Sigmoid colon (tissue), 7 donors: ENCODE measurements around the gene ZFP36L2. TPM values are rescaled to one million over a fixed set of nuclear protein-coding genes. Genes with fewer than 3 reads are reported as not detected.

Experiments
- DNase-seq: peaks from one replicate; pipeline ENCODE4 v3.0.0-alpha.2; 2019
- H3K27ac ChIP-seq, 4 donors: fragments of 200-600 bp; sonication (generic); one replicate each; pipeline ENCODE4 v1.5.1; 2016 to 2019; ENCODE audit warnings: mild to moderate bottlenecking in 1 of 4
- H3K27me3 ChIP-seq, 3 donors: fragments of 200-600 bp; sonication (generic); one replicate each; pipeline ENCODE4 v1.5.1; 2019; ENCODE audit warnings: mild to moderate bottlenecking in 1 of 3
- H3K36me3 ChIP-seq, 4 donors: fragments of 200-600 bp; sonication (generic); one replicate each; pipeline ENCODE4 v1.5.1; 2016 to 2019
- H3K4me1 ChIP-seq, 4 donors: fragments of 200-600 bp; sonication (generic); one replicate each; pipeline ENCODE4 v1.5.1; 2017 to 2019
- H3K4me3 ChIP-seq, 4 donors: fragments of 200-600 bp; sonication (generic); one replicate each; pipeline ENCODE4 v1.5.1; 2017 to 2019; ENCODE audit warnings: mild to moderate bottlenecking in 2 of 4, moderate library complexity in 1 of 4
- H3K9me3 ChIP-seq, 4 donors: fragments of 200-600 bp in 3 of 4; sonication (generic) in 3 of 4; one replicate each; pipeline versions ENCODE4 v1.5.1 to v1.6.1; 2013 to 2019
- EP300 ChIP-seq, 4 donors: sonication (generic); formaldehyde crosslinking; IDR thresholded peaks; one replicate each; pipeline ENCODE4 v1.6.1; 2017; ENCODE audit warnings: antibody characterized with exemption in 4 of 4
- POLR2A ChIP-seq, 2 donors: fragments of 450-650 bp; IDR thresholded peaks; one replicate each; pipeline ENCODE4 v1.6.1; 2016; ENCODE audit warnings: antibody characterized with exemption in 2 of 2, mild to moderate bottlenecking in 2 of 2, moderate library complexity in 2 of 2
- POLR2AphosphoS5 ChIP-seq, 4 donors: sonication (generic); formaldehyde crosslinking; IDR thresholded peaks; one replicate each; pipeline ENCODE4 v1.6.1; 2017; ENCODE audit warnings: antibody characterized with exemption in 4 of 4
- WGBS, 2 donors: extraction: QIAGEN DNeasy Blood & Tissue Kit; methylation state at CpG; one replicate each; pipeline ENCODE4 v1.1.7; 2013; 5-methylcytosine and 5-hydroxymethylcytosine counted together
- intact Hi-C: fragments of 100-400 bp; cut with DNase I; formaldehyde crosslinking; loops from one replicate; pipeline ENCODE4 v1.15.1; 2023
- polyA plus RNA-seq, 3 donors: library from polyadenylated mRNA; stranded (reverse); fragments of 200-250 nt; gene quantifications; one replicate each; pipeline ENCODE4 v1.2.3, GENCODE V29; 2013
- total RNA-seq, 4 donors: library from RNA; depleted of rRNA; stranded (reverse); fragments of >200 nt; gene quantifications; one replicate each; pipeline ENCODE4 v1.1.0, GENCODE V29; 2016
- TF ChIP-seq, protein P1 (sequence below), 4 experiments: fragments of 450-650 bp in 3 of 4; fragments of 200-600 bp in 1 of 4; IDR thresholded peaks; one replicate each; pipeline ENCODE4 v1.5.1; 2016 to 2019; ENCODE audit warnings: antibody characterized with exemption in 4 of 4, mild to moderate bottlenecking in 3 of 4, moderate library complexity in 2 of 4
- donor health status: healthy with polysubstance abuse.
- donor health status: Bipolar disorder and iron deficiency.
- donor health status: healthy.

Gene ZFP36L2
- total and polyA plus RNA-seq, 7 donors: 59.8 to 120 (median 97.3) TPM

DNA sequence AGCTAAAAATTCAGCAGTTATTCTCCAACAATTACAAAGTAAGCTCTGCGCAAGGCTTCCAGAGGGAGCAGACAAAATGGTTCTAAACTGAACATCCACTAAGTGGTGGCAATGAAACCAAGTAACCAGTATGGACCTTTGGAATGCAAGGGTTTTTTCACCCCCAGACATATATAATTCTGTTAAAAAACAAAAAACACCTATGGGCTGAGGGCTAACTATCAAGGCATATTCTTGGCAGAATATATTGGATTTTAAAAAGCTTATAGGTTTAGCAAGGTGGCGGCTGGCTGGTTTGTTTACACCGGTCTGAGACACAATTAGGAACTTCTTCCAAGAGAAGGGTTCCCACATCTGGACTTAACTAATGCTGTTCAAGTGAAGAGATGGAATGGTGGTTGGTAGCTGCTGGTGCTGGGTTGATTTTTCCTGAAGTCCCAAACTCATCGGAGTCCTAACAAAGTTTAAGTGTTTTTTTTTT is 2.8 kb downstream of the ZFP36L2 start:
- Histone ChIP-seq H3K36me3 (peaks cover 5 to 30% (median 16%) of the 10 kb centered on the region in 4 donors), H3K9me3 (no peaks in the 10 kb centered on the region), H3K4me3 (peak overlapping the region; percentile 73 to 96 (median 92)), H3K27me3 (no peaks in the 10 kb centered on the region), H3K27ac (peak overlapping the region; percentile 99 to 100 (median 100)), H3K4me1 (peaks cover 0 to 57% (median 52%) of the 10 kb centered on the region in 4 donors)
- TF ChIP-seq EP300 (IDR thresholded peaks at IDR 0.05) (no peak), POLR2AphosphoS5 (IDR thresholded peaks at IDR 0.05) (peak in 2 of 4 donors; percentile 33 to 37), POLR2A (IDR thresholded peaks at IDR 0.05) (no peak)
- TF ChIP-seq, protein P1, sequence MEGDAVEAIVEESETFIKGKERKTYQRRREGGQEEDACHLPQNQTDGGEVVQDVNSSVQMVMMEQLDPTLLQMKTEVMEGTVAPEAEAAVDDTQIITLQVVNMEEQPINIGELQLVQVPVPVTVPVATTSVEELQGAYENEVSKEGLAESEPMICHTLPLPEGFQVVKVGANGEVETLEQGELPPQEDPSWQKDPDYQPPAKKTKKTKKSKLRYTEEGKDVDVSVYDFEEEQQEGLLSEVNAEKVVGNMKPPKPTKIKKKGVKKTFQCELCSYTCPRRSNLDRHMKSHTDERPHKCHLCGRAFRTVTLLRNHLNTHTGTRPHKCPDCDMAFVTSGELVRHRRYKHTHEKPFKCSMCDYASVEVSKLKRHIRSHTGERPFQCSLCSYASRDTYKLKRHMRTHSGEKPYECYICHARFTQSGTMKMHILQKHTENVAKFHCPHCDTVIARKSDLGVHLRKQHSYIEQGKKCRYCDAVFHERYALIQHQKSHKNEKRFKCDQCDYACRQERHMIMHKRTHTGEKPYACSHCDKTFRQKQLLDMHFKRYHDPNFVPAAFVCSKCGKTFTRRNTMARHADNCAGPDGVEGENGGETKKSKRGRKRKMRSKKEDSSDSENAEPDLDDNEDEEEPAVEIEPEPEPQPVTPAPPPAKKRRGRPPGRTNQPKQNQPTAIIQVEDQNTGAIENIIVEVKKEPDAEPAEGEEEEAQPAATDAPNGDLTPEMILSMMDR (IDR thresholded peaks at IDR 0.05): no peak
- 0 to 3% methylated on average over 4 of the region's 4 CpGs for WGBS, 2 donors
- intact Hi-C loops: loop anchor here (5.0 kb wide), 1 partner anchor 116 kb away; no protein-coding TSS in a partner anchor
- no peak for DNase-seq

DNA sequence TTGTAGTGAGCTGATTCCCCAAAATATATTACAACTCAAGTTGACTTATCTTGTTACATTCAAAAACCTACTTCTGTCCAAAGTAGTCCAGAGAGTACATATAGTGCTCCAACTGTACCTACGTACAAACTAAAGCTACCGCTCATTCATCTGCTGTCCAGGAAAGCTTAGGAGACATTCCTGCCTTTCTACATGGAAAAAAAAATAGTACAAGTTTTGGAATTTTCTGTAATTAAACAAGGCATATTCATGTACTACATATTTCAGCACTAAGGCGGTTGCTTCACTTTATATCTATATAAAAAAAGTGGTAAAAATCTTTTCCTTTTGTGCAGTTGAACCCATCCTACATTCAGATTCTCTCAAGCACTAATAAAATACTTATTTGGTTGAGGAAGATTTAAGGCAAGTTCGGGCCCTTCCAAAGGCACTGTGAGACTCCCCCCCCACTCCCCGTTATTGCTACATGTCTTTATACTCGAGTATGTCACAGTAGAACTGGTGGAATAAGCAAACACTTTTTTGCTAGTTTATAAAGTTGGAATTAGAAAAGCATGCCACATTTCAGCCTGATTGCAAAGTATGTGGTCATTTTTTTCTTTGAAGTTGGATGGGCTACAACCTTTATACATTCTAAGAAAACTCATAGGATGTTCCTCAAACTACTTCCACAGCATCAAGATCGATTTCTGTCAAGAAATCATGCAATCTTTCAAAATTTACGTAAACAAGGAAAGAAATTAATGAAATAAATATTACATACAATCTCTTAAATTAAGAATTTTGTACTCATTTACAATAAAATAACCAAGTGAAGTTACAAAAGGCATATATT is 3.7 kb downstream of the ZFP36L2 start:
- H3K9me3 ChIP-seq: no peaks in the 10 kb centered on the region
- DNase-seq: no peak
- peaks cover 5 to 30% (median 16%) of the 10 kb centered on the region in 4 donors for H3K36me3 ChIP-seq
- H3K27me3 ChIP-seq: no peaks in the 10 kb centered on the region
- peak overlapping the region; percentile 73 to 96 (median 92) for H3K4me3 ChIP-seq
- intact Hi-C loops: loop anchor here (1.0 to 5.0 kb wide), 2 partner anchors 64 to 115 kb away; no protein-coding TSS in a partner anchor
- peak overlapping the region; percentile 99 to 100 (median 100) for H3K27ac ChIP-seq
- WGBS, 2 donors: 1 to 2% methylated on average over 8 of the region's 8 CpGs
- H3K4me1 ChIP-seq: peaks cover 0 to 57% (median 52%) of the 10 kb centered on the region in 4 donors
- TF ChIP-seq, protein P1 (IDR thresholded peaks at IDR 0.05): no peak
- no peak for TF ChIP-seq POLR2AphosphoS5 (IDR thresholded peaks at IDR 0.05)
- peak in 3 of 4 donors; percentile 25 to 72 (median 63) for TF ChIP-seq EP300 (IDR thresholded peaks at IDR 0.05)
- TF ChIP-seq POLR2A (IDR thresholded peaks at IDR 0.05): no peak

DNA sequence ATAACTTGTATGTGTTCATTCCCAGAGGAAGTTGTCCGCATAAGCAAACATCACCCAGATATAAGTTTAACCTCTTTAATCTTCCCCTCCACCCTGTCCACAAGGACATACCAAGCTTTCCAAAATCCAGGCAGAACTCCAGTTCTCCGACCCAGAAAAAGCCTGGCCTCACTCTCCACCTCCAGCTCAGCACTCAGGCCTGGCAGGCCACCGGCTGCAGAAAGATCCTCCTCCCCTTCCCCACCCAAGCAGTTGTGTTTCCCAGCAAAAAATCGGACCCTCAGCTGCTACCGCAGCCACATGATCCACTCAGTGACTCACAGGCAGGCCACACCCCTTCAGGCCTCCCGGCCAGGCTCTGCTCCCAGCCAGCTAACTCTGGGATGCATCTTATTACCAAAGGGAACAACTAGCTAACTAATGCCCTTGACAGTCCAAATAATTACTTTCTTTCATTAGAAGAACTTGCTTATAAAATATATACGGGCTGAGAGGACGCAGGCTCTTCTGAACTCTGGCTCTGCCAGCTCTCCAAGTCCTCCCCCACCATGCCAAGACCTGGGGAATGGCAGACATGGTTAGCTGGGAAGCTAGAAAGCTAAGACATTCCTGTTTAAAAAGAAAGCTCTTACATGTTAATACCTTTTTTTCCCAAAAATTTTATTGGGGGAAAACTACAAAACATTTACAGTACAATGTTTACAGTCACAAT is 4.5 kb downstream of the ZFP36L2 start:
- WGBS, 2 donors: 0 to 1% methylated on average over 8 of the region's 8 CpGs
- H3K4me1 ChIP-seq: peaks cover 0 to 58% (median 55%) of the 10 kb centered on the region in 4 donors
- TF ChIP-seq EP300 (IDR thresholded peaks at IDR 0.05) (peak in 2 of 4 donors; percentile 76 to 78), POLR2A (IDR thresholded peaks at IDR 0.05) (peak; percentile 49 to 70), POLR2AphosphoS5 (IDR thresholded peaks at IDR 0.05) (peak; percentile 78 to 95 (median 84))
- TF ChIP-seq, protein P1 (IDR thresholded peaks at IDR 0.05): no peak
- peak overlapping the region; percentile 73 to 96 (median 92) for H3K4me3 ChIP-seq
- peak overlapping the region; percentile 99 to 100 (median 100) for H3K27ac ChIP-seq
- peaks cover 5 to 30% (median 16%) of the 10 kb centered on the region in 4 donors for H3K36me3 ChIP-seq
- DNase-seq: peak; percentile 97
- intact Hi-C loops: loop anchor here (1.0 to 5.0 kb wide), 3 partner anchors 64 to 197 kb away; no protein-coding TSS in a partner anchor
- no peaks in the 10 kb centered on the region for H3K27me3 ChIP-seq
- H3K9me3 ChIP-seq: no peaks in the 10 kb centered on the region

DNA sequence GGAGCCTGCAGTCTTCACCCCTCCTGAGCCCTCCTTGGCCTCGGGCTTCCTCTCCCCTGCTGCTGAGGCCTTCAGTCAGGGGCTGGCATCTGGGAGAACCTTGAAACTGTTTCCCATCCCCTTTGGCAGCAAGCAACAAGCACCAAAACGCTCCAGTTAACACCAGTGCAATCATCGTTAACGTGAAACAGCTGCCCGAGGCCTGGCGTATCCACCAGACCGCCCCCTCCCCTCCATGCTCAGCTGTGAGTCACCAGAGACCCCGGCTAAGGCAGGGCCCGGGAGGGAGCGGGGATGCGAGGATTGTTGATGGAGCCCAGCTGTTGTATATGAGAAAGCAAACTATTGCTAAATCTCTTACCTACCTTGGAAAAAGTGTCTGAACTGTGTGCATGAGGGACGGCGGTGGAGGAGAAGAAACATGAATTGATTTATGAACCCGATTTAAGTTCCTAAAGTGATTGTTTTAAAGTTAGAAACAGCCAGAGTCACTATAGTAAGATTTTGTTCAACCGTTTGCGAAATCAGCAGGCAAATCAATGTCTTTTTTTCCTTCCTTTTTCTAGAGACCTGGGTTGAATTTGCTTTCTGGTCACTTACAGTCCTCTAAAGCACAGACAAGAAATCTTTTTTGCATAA is 5.2 kb downstream of the ZFP36L2 start:
- TF ChIP-seq POLR2AphosphoS5 (IDR thresholded peaks at IDR 0.05) (peak in 3 of 4 donors; percentile 62 to 68 (median 62)), EP300 (IDR thresholded peaks at IDR 0.05) (no peak), POLR2A (IDR thresholded peaks at IDR 0.05) (no peak)
- TF ChIP-seq, protein P1 (IDR thresholded peaks at IDR 0.05): no peak
- WGBS, 2 donors: 1 to 2% methylated on average over 16 of the region's 16 CpGs

More for the DNA sequence above, 5.2 kb downstream of the ZFP36L2 start:
- intact Hi-C loops: loop anchor here (2.0 to 5.0 kb wide), 2 partner anchors 114 to 196 kb away; no protein-coding TSS in a partner anchor
- Histone ChIP-seq H3K36me3 (peaks cover 5 to 30% (median 16%) of the 10 kb centered on the region in 4 donors), H3K27me3 (no peaks in the 10 kb centered on the region), H3K27ac (peak overlapping the region; percentile 99 to 100 (median 100)), H3K4me3 (peak overlapping the region; percentile 73 to 96 (median 92)), H3K4me1 (peaks cover 0 to 58% (median 55%) of the 10 kb centered on the region in 4 donors), H3K9me3 (no peaks in the 10 kb centered on the region)
- DNase-seq: peak; percentile 92
